GM21529 (cell line): Measurements from ENCODE around the gene SOX11.

Source experiments
- ATAC-seq: cut with Tn5 transposase; IDR thresholded peaks from one replicate; pipeline ENCODE4 v1.9.1; 2021; ENCODE audit not compliant: unreplicated experiment

The SOX11 gene

GRCh38 chr2:5691221-5691984 lies 781 bp upstream of the SOX11 start:
- ATAC-seq, result no peak

DNA sequence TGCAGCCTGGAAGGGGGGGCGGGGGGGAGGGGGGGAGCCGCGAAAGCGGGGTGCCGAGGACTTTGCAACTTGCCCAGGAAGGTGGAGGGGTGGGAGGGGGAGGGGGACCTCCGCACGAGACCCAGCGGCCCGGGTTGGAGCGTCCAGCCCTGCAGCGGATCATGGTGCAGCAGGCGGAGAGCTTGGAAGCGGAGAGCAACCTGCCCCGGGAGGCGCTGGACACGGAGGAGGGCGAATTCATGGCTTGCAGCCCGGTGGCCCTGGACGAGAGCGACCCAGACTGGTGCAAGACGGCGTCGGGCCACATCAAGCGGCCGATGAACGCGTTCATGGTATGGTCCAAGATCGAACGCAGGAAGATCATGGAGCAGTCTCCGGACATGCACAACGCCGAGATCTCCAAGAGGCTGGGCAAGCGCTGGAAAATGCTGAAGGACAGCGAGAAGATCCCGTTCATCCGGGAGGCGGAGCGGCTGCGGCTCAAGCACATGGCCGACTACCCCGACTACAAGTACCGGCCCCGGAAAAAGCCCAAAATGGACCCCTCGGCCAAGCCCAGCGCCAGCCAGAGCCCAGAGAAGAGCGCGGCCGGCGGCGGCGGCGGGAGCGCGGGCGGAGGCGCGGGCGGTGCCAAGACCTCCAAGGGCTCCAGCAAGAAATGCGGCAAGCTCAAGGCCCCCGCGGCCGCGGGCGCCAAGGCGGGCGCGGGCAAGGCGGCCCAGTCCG lies 540 bp downstream of the SOX11 start:
- no peak for ATAC-seq

- ATAC-seq, result no peak
Observed at GRCh38 chr2:5693287-5694201, 1.4 kb downstream of the SOX11 start.

DNA sequence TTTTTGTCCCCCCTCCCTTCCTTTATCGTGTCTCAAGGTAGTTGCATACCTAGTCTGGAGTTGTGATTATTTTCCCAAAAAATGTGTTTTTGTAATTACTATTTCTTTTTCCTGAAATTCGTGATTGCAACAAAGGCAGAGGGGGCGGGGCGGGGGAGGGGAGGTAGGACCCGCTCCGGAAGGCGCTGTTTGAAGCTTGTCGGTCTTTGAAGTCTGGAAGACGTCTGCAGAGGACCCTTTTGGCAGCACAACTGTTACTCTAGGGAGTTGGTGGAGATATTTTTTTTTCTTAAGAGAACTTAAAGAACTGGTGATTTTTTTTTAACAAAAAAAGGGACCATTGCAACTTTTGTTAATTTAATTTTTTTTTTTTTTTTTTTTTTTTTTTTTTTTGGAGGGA lies 2.1 kb downstream of the SOX11 start:
- no peak for ATAC-seq

DNA sequence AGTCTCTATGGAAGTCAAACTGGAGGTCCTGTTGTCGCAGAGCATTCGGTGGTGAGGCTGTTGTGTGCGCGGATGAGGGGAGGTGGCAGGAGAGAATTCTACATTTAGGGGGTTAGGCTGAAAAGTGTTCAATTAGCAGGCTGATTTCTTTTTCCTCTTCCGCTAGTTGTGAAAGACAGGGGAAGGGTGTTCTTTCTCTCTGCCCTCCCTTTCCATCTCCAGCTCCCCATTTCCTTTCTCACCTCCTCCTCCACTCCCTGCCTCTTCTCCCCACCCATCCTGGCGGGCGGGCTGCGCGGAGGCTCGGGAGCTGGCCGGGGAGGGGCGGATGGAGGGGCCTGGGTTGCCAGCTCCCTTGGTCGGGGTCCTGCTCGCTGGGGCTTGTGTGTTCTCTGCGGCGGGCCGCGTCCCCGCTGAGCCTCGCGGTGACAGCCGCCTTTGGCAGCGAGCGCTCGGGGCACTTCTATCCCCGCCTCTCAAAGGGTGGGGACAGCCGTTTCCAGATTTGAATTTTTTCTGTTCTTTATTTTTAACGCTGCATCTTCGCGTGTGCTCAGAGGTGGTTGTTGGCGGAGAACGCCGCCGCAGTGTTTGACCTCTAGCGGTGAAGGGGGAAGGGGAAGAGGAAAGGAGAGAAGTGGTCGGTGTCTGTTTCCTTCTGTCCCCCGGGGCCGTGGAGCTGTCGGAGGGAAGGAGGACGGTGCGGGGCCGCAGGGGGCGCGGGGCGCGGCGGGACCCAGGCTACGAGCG lies 3.6 kb downstream of the SOX11 start:
- ATAC-seq, result no peak

GRCh38 chr2:5696404-5696944 lies 4.3 kb downstream of the SOX11 start:
- ATAC-seq, result no peak

GRCh38 chr2:5696945-5697521 lies 4.8 kb downstream of the SOX11 start:
- ATAC-seq, result no peak

DNA sequence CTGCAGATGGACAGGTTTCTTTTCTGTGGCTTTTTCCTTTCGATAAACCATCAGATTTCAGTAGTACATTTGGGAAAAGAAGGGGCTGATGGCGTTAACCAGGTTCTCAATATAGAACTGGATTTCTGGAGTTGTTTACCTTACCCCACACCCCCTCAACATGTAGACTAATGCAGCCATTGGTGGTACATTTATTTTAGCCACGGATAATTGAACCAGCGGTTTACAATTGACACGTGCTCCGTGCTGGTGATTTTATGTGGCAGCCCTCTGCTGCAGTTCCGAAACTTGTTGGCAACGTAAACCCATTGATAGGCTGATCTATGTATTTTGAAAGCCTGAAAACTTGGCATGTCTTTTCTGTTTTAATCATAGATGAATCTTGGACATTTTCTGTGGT lies 5.4 kb downstream of the SOX11 start:
- no peak for ATAC-seq

DNA sequence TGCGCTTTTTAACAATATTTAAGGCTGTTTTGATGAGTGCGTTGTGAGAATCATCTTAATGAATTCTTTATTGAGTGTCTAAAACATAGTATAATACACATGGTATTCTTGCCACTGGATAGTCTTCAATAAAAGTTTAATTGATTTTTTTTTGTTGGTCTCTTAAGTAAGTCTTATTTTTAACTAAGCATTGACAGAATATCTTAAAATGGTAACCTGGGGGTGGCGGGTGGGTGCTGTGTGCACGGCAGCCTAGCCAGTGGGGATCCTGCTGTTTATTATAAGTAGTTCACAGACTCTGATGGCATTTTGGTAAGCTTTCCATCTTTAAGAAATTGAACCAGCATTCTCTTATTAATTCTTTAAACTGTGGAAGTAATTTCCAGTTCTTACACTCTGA lies 6.0 kb downstream of the SOX11 start:
- ATAC-seq, result no peak

- ATAC-seq, result no peak
Observed at GRCh38 chr2:5699963-5700362, 7.8 kb downstream of the SOX11 start.

DNA sequence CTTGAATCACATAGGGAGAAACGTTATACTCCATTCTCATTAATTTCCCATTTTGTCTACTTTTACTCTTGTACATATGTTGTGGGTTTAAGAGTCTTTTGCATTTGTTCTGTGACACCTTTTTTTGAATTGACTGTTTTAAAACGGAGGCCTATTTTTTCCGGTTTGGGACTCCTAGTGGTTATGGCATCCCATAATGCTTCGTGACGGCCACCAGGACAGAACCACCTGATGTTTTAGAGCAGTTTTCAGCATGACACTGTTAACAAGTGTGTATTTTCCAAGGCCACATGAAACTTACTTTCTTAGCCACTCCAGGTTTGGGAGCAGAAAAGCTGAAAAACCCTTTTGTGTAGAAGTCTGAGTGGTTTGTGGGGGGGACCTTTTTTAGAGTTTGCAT lies 8.4 kb downstream of the SOX11 start:
- ATAC-seq, result no peak

DNA sequence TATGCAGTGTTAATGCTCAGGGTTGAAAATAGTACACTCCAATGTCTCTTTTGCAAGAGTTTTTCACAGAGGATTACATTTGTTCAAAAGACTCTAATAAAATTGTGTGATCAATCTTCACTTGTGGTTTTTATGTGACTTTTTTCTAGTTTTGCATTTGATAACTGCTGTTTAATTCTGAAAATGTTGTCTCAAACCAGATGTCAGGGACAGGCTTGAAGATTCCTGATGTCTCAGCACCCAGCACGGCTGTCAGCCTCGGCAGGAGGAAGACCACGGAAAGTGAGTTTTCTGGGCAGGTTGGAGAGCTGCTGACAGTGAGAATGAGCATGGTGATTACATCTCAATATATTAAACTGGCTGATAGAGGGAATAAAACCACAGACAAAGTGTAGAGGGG lies 9.1 kb downstream of the SOX11 start:
- ATAC-seq, result no peak

DNA sequence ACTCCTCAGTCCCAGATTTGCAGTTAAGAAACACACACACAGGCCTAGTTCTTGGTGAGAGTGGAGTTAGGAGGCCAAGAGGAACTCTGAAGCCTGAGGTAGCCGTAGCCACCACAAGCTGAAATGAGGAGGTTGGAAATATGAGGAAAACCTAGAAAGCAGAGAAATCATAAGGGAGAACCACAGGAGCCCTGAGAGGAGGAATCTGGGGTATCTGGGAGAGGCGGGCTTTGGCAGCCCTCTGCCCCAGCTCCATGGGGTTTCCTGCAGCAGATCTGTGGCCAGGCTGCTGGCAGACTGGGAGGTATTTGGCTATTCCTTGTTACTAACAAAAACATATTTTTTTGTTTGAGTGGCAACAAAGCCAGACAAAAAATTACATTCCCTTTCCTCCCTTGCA lies 11.0 kb downstream of the SOX11 start:
- ATAC-seq, result no peak

GRCh38 chr2:5705490-5705889 lies 13.3 kb downstream of the SOX11 start:
- ATAC-seq, result no peak

DNA sequence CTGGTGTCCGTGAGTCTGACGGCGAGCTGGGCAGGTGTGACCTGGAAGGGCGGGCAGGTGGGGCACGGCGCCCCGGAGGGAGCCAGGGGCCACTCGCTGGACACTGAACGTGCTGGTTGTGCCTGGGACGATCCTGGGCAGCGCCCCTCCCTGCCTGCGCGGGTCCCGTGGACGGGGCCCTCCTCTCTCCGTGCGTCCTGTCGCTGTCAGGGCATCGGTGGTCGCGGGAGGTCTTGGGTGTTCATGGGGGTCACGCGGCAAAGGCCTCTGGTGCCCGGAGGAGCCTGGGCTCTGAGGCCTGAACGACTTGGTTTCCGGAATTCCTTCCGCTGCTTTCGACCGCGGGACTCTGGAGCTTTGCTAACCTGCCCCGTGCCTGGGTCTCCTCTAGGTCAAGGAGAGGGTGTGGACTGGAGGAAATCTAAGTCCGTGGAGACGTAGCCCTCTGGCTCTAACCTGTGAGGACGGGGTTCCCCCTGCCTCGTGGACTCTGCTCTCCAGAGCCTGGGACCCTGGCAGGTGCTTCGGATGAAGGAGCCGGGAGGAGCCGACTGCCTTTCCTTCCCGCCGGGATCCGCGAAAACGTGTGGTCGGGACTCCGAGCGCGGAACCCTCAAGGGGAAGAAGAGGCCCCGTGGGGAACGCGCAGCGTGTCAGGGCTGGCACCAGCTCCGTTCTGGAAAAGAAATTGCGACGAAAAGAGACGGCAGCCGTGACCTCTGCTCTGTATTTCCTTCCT lies 14.7 kb downstream of the SOX11 start:
- no peak for ATAC-seq

DNA sequence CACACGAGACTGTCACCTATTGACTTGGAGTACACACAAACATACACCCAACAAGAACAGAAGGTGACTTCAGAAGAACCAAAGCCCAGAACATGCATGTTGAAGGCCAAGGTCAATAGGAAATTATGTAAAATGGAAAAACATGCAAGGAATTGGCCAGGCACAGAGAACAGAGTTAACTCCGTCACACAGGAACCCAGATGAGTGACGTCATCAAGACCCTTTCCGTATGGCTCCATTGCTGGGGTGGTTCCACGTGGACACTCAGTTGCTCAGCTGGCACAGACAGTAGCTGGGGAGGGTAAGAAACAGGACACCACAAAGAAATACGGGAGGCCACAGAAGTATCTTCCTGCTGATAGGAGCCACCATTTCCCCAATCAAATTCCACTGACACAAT lies 18.4 kb downstream of the SOX11 start:
- ATAC-seq, result no peak

- no peak for ATAC-seq
Observed at GRCh38 chr2:5713101-5713500, 20.9 kb downstream of the SOX11 start.

- no peak for ATAC-seq
Observed at GRCh38 chr2:5719629-5720334, 27.6 kb downstream of the SOX11 start.

GRCh38 chr2:5720426-5720825 lies 28.2 kb downstream of the SOX11 start:
- no peak for ATAC-seq
